Right lobe of liver (tissue), 6 donors: ENCODE data around the gene HDAC4. TPM values are rescaled to one million over a fixed set of nuclear protein-coding genes. Genes with fewer than 3 reads are reported as not detected.

Experiments
- ATAC-seq, 4 donors: fragments of 200-7000 bp; cut with Tn5 transposase; one replicate each; pipeline ENCODE4 v1.9.1; 2020; ENCODE audit warnings: mild to moderate bottlenecking in 4 of 4, moderate library complexity in 4 of 4
- DNase-seq, 3 donors: peaks; one replicate each; pipeline ENCODE4 v3.0.0-alpha.2; 2020
- H3K27ac ChIP-seq, 3 donors: fragments of 200-600 bp; one replicate each; pipeline ENCODE4 v1.8.0; 2022
- H3K27me3 ChIP-seq, 2 donors: fragments of 200-600 bp; one replicate each; pipeline ENCODE4 v1.8.0; 2022
- H3K36me3 ChIP-seq, 4 donors: fragments of 200-600 bp; sonication (generic) in 1 of 4; one replicate each; pipeline versions ENCODE4 v1.5.1 to v1.8.0; 2017 to 2022; ENCODE audit warnings: control low read depth in 1 of 4
- H3K4me1 ChIP-seq, 4 donors: fragments of 200-600 bp; sonication (generic) in 1 of 4; one replicate each; pipeline versions ENCODE4 v1.5.1 to v1.8.0; 2017 to 2022; ENCODE audit warnings: control low read depth in 1 of 4
- H3K4me3 ChIP-seq, 3 donors: fragments of 200-600 bp; one replicate each; pipeline ENCODE4 v1.8.0; 2022
- H3K9me3 ChIP-seq, 4 donors: fragments of 200-600 bp; sonication (generic) in 1 of 4; one replicate each; pipeline versions ENCODE4 v1.5.1 to v1.8.0; 2017 to 2022; ENCODE audit warnings: control low read depth in 1 of 4
- CTCF ChIP-seq, 4 donors: fragments of 200-600 bp in 3 of 4; fragments of 450-650 bp in 1 of 4; IDR thresholded peaks; one replicate each; pipeline versions ENCODE4 v1.5.1 to v1.8.0; 2016 to 2022; ENCODE audit warnings: antibody characterized with exemption in 4 of 4, mild to moderate bottlenecking in 2 of 4
- POLR2A ChIP-seq: fragments of 450-650 bp; IDR thresholded peaks from one replicate; pipeline ENCODE4 v1.6.1; 2017; ENCODE audit warnings: antibody characterized with exemption, mild to moderate bottlenecking
- WGBS: methylation state at CpG from one replicate; pipeline ENCODE4 v1.1.6; 2018; ENCODE audit warnings: low coverage, low lambda C conversion rate; ENCODE audit not compliant: insufficient coverage; ENCODE audit errors: missing lambda C conversion rate; 5-methylcytosine and 5-hydroxymethylcytosine counted together
- intact Hi-C, 2 donors: fragments of 100-400 bp; cut with DNase I; formaldehyde crosslinking; loops; one replicate each; pipeline versions ENCODE4 v1.11.2 to v1.14.1; 2022
- total RNA-seq, 6 experiments: library from RNA; depleted of rRNA in 2 of 6; stranded (reverse); fragments of >200 nt in 2 of 6; fragmentation: NEBNext Ultra II Directional in 3 of 6; extraction: Animal tissue kit (Norgen Biotek cat#: 25700) in 3 of 6; gene quantifications; one replicate each; pipeline versions ENCODE4 v1.1.0 to v1.2.4, GENCODE V29; 2016 to 2023
- donor health status: DM: no; HTN: yes; CAD: no.
- donor health status: DM: no; HTN: no; CAD: no.
- donor health status: DM: no; HTN: no; CAD: no.
- donor health status: DM: no; HTN: yes; CAD: no.
- donor health status: DM: no; HTN: yes; CAD: no.

HDAC4 gene
- total RNA-seq, 6 experiments from 2014 or later: 8.9 to 22.4 (median 14.7) TPM

GRCh38 chr2:239378021-239378917 is 22.6 kb downstream of the HDAC4 start:
- TF ChIP-seq CTCF (IDR thresholded peaks at IDR 0.05) (no peak), POLR2A (no peak)
- ATAC-seq: no peak
- 86% methylated on average over 10 of the region's 36 CpGs for WGBS

GRCh38 chr2:239377591-239377990 is 23.2 kb downstream of the HDAC4 start:
- Histone ChIP-seq H3K27ac (no peak overlapping the region), H3K9me3 (no peaks in the 10 kb centered on the region), H3K4me3 (no peak overlapping the region), H3K4me1 (no peaks in the 10 kb centered on the region), H3K27me3 (no peaks in the 10 kb centered on the region), H3K36me3 (peaks cover 0 to 3% (median 0%) of the 10 kb centered on the region in 4 donors)
- intact Hi-C loops: no loop called here
- ATAC-seq (no peak), DNase-seq (no peak)
- 90% methylated on average over 2 of the region's 10 CpGs for WGBS
- TF ChIP-seq CTCF (IDR thresholded peaks at IDR 0.05) (no peak), POLR2A (no peak)

More at GRCh38 chr2:239378021-239378917, 22.6 kb downstream of the HDAC4 start:
- intact Hi-C loops: no loop called here
- no peaks in the 10 kb centered on the region for H3K9me3 ChIP-seq
- DNase-seq: peak in 2 of 3 donors; percentile 31 to 48
- H3K4me3 ChIP-seq: no peak overlapping the region
- H3K27me3 ChIP-seq: no peaks in the 10 kb centered on the region
- peaks cover 0 to 3% (median 0%) of the 10 kb centered on the region in 4 donors for H3K36me3 ChIP-seq
- no peak overlapping the region for H3K27ac ChIP-seq
- no peaks in the 10 kb centered on the region for H3K4me1 ChIP-seq

- 81% methylated on average over 5 of the region's 21 CpGs for WGBS
Observed at GRCh38 chr2:239376942-239377531, 23.8 kb downstream of the HDAC4 start.

GRCh38 chr2:239376351-239376750 is 24.5 kb downstream of the HDAC4 start:
- TF ChIP-seq POLR2A (no peak), CTCF (IDR thresholded peaks at IDR 0.05) (no peak)
- 80% methylated on average over 3 of the region's 13 CpGs for WGBS
- Histone ChIP-seq H3K27me3 (no peaks in the 10 kb centered on the region), H3K4me3 (no peak overlapping the region), H3K27ac (no peak overlapping the region), H3K9me3 (no peaks in the 10 kb centered on the region), H3K4me1 (no peaks in the 10 kb centered on the region), H3K36me3 (peaks cover 0 to 3% (median 0%) of the 10 kb centered on the region in 4 donors)
- intact Hi-C loops: no loop called here
- ATAC-seq: no peak
- DNase-seq: peak in 1 of 3 donors; percentile 39

More at GRCh38 chr2:239376942-239377531, 23.8 kb downstream of the HDAC4 start:
- no peaks in the 10 kb centered on the region for H3K27me3 ChIP-seq
- intact Hi-C loops: no loop called here
- DNase-seq: peak in 1 of 3 donors; percentile 34
- ATAC-seq: no peak
- H3K4me3 ChIP-seq: no peak overlapping the region
- TF ChIP-seq CTCF (IDR thresholded peaks at IDR 0.05): no peak
- TF ChIP-seq POLR2A: no peak
- no peaks in the 10 kb centered on the region for H3K9me3 ChIP-seq
- no peaks in the 10 kb centered on the region for H3K4me1 ChIP-seq
- peaks cover 0 to 3% (median 0%) of the 10 kb centered on the region in 4 donors for H3K36me3 ChIP-seq
- no peak overlapping the region for H3K27ac ChIP-seq
